SK-N-SH (cell line): ENCODE data around the gene PTK7. TPM values are rescaled to one million over a fixed set of nuclear protein-coding genes. Genes with fewer than 3 reads are reported as not detected.

Experiments
- CTCF ChIA-PET: fragments of 300-600, 350-600 bp; formaldehyde crosslinking; extraction: SDS; loops from one replicate; lab custom pipeline; 2021; lab: Yijun Ruan, JAX
- POLR2A ChIA-PET: fragments of 350-600 bp; sonication (Branson Sonifier 250); formaldehyde crosslinking; extraction: SDS; loops from one replicate; lab custom pipeline; 2020; ENCODE audit warnings: antibody characterized with exemption, inconsistent platforms; lab: Yijun Ruan, JAX
- DNase-seq: peaks from one replicate; pipeline ENCODE4 v3.0.0; 2012
- H2AFZ ChIP-seq: fragments of 200-600 bp; sonication (generic); 2 replicates; pipeline ENCODE4 v1.8.1; 2016; ENCODE audit warnings: antibody characterized with exemption, mild to moderate bottlenecking, low read depth
- H3F3A ChIP-seq: fragments of 200-600 bp; sonication (generic); replicated peaks from 2 replicates; pipeline ENCODE3; 2016; ENCODE audit warnings: antibody characterized with exemption, mild to moderate bottlenecking; ENCODE audit not compliant: insufficient read depth
- H3K27ac ChIP-seq, 2 experiments: fragments of 200-500 bp in 1 of 2; fragments of 200-600 bp in 1 of 2; sonication (Bioruptor generic) in 1 of 2; sonication (generic), shearing (Covaris generic) in 1 of 2; 2 replicates each; pipeline versions ENCODE4 v1.5.1 to v1.6.1; 2014 to 2016; ENCODE audit warnings: low read depth in 2 of 2, inconsistent platforms in 1 of 2, low read length in 1 of 2, mild to moderate bottlenecking in 1 of 2, mixed read lengths in 1 of 2
- H3K27me3 ChIP-seq: fragments of 200-600 bp; sonication (generic), shearing (Covaris generic); 2 replicates; pipeline ENCODE4 v1.6.1; 2016; ENCODE audit warnings: mixed run types; ENCODE audit not compliant: insufficient read depth
- H3K36me3 ChIP-seq, 2 experiments: fragments of 200-500 bp in 1 of 2; fragments of 200-600 bp in 1 of 2; sonication (Bioruptor generic) in 1 of 2; sonication (generic) in 1 of 2; replicated peaks in 1 of 2; 2 replicates each; pipeline versions ENCODE3 to v1.5.1; 2014 to 2016; ENCODE audit warnings: low read length in 1 of 2, mild to moderate bottlenecking in 1 of 2; ENCODE audit not compliant: insufficient read depth in 2 of 2, control insufficient read depth in 1 of 2
- H3K4me1 ChIP-seq, 2 experiments: fragments of 200-500 bp in 1 of 2; fragments of 200-600 bp in 1 of 2; sonication (Bioruptor generic) in 1 of 2; sonication (generic), shearing (Covaris generic) in 1 of 2; 2 replicates each; pipeline versions ENCODE4 v1.5.1 to v1.6.1; 2014 to 2016; ENCODE audit warnings: low read depth in 1 of 2, low read length in 1 of 2, mixed run types in 1 of 2; ENCODE audit not compliant: insufficient read depth in 2 of 2, control insufficient read depth in 1 of 2
- H3K4me2 ChIP-seq: fragments of 200-600 bp; sonication (generic), shearing (Covaris generic); 2 replicates; pipeline ENCODE4 v1.6.1; 2017; ENCODE audit warnings: mixed run types
- H3K4me3 ChIP-seq, 2 experiments: fragments of 200-500 bp in 1 of 2; fragments of 200-600 bp in 1 of 2; sonication (Bioruptor generic) in 1 of 2; sonication (generic), shearing (Covaris generic) in 1 of 2; 2 replicates each; pipeline versions ENCODE4 v1.5.1 to v1.8.1; 2014 to 2016; ENCODE audit warnings: low read depth in 2 of 2, inconsistent platforms in 1 of 2, low read length in 1 of 2, mild to moderate bottlenecking in 1 of 2, mixed read lengths in 1 of 2, moderate library complexity in 1 of 2
- H3K79me2 ChIP-seq: fragments of 200-600 bp; sonication (generic); 2 replicates; pipeline ENCODE4 v1.8.1; 2017; ENCODE audit warnings: mild to moderate bottlenecking; ENCODE audit not compliant: insufficient read depth
- H3K9ac ChIP-seq: fragments of 200-600 bp; sonication (generic); 2 replicates; pipeline ENCODE4 v1.6.1; 2017; ENCODE audit warnings: mixed run types
- H3K9me2 ChIP-seq: fragments of 200-600 bp; sonication (generic); 2 replicates; pipeline ENCODE4 v1.6.1; 2017; ENCODE audit warnings: mixed run types
- H3K9me3 ChIP-seq: fragments of 200-600 bp; sonication (generic); 2 replicates; pipeline ENCODE4 v1.6.1; 2017; ENCODE audit warnings: mixed run types, mild to moderate bottlenecking, moderate library complexity
- H4K20me1 ChIP-seq: fragments of 200-600 bp; sonication (generic); 2 replicates; pipeline ENCODE4 v1.6.1; 2017; ENCODE audit warnings: mild to moderate bottlenecking, mixed run types; ENCODE audit not compliant: insufficient read depth
- CHD2 ChIP-seq: fragments of 150-350 bp; IDR thresholded peaks from 2 replicates; pipeline ENCODE4 v1.6.1; 2018; ENCODE audit warnings: low read length; ENCODE audit not compliant: partially characterized antibody
- ELF1 ChIP-seq: IDR thresholded peaks from 2 replicates; pipeline ENCODE4 v1.4.0; 2012
- EZH2phosphoT487 ChIP-seq: fragments of 200-600 bp; sonication (generic); IDR thresholded peaks from 2 replicates; pipeline ENCODE4 v1.6.1; 2017; ENCODE audit warnings: low read depth, mixed run types, mild to moderate bottlenecking, antibody characterized with exemption, moderate library complexity, borderline replicate concordance
- FOSL2 ChIP-seq: IDR thresholded peaks from 2 replicates; pipeline ENCODE4 v1.4.0; 2012; ENCODE audit warnings: low read depth, mild to moderate bottlenecking, moderate library complexity, borderline replicate concordance
- FOXM1 ChIP-seq: IDR thresholded peaks from 2 replicates; pipeline ENCODE4 v1.4.0; 2012; ENCODE audit warnings: low read depth, mild to moderate bottlenecking
- GATA2 ChIP-seq: sonication (generic); formaldehyde crosslinking; IDR thresholded peaks from 2 replicates; pipeline ENCODE4 v1.5.0; 2020; ENCODE audit warnings: mild to moderate bottlenecking, missing genetic modification reagents
- JUND ChIP-seq: IDR thresholded peaks from 2 replicates; pipeline ENCODE4 v1.4.0; 2012
- MXI1 ChIP-seq: IDR thresholded peaks from 2 replicates; pipeline ENCODE4 v1.6.1; 2012; ENCODE audit warnings: mild to moderate bottlenecking, low read depth, low read length, improper control_type of control experiment
- NFIC ChIP-seq: IDR thresholded peaks from 2 replicates; pipeline ENCODE4 v1.4.0; 2012; ENCODE audit warnings: borderline replicate concordance
- NRF1 ChIP-seq: IDR thresholded peaks from 2 replicates; pipeline ENCODE4 v1.6.1; 2012; ENCODE audit warnings: low read depth, mild to moderate bottlenecking, low read length
- RCOR1 ChIP-seq: fragments of 150-350 bp; IDR thresholded peaks from 2 replicates; pipeline ENCODE4 v1.6.1; 2017; ENCODE audit warnings: antibody characterized with exemption, low read length
- RFX5 ChIP-seq: IDR thresholded peaks from 2 replicates; pipeline ENCODE4 v1.6.1; 2012; ENCODE audit warnings: mild to moderate bottlenecking, improper control_type of control experiment, low read length
- SIN3A ChIP-seq: IDR thresholded peaks from 2 replicates; pipeline ENCODE4 v1.6.1; 2012; ENCODE audit warnings: low read depth, mild to moderate bottlenecking, low read length, moderate library complexity, borderline replicate concordance
- TAF1 ChIP-seq: IDR thresholded peaks from 2 replicates; pipeline ENCODE4 v1.6.1; 2012; ENCODE audit warnings: low read depth, mild to moderate bottlenecking, low read length, moderate library complexity, borderline replicate concordance
- TCF12 ChIP-seq: IDR thresholded peaks from 2 replicates; pipeline ENCODE4 v1.4.0; 2012
- YY1 ChIP-seq: IDR thresholded peaks from 2 replicates; pipeline ENCODE4 v1.4.0; 2012; ENCODE audit warnings: low read depth, mild to moderate bottlenecking
- WGBS: methylation state at CpG from one replicate; pipeline ENCODE4 v1.1.6; 2017; ENCODE audit warnings: low lambda C conversion rate; 5-methylcytosine and 5-hydroxymethylcytosine counted together
- polyA plus RNA-seq, 3 experiments: library from polyadenylated mRNA; depleted of rRNA; stranded (reverse); fragments of >200 nt; gene quantifications; 2 replicates each; pipeline ENCODE4 v1.2.3, GENCODE V29; 2012
- TF ChIP-seq, protein P1 (sequence below): IDR thresholded peaks from 2 replicates; pipeline ENCODE4 v1.4.0; 2012; ENCODE audit warnings: low read depth, borderline replicate concordance
- TF ChIP-seq, protein P2 (sequence below): fragments of 150-350 bp; IDR thresholded peaks from 2 replicates; pipeline ENCODE4 v1.6.1; 2017; ENCODE audit warnings: antibody characterized with exemption, low read length, low read depth, borderline replicate concordance
- TF ChIP-seq, protein P3 (sequence below): fragments of 200-600 bp; sonication (generic); IDR thresholded peaks from 2 replicates; pipeline ENCODE4 v1.6.1; 2017; ENCODE audit warnings: antibody characterized with exemption, mild to moderate bottlenecking, moderate library complexity
- TF ChIP-seq, protein P4 (sequence below): IDR thresholded peaks from 2 replicates; pipeline ENCODE4 v1.6.1; 2012; ENCODE audit warnings: mild to moderate bottlenecking, low read depth, low read length, moderate library complexity
- TF ChIP-seq, protein P5 (sequence below): IDR thresholded peaks from 2 replicates; pipeline ENCODE4 v1.4.0; 2012; ENCODE audit warnings: low read depth
- TF ChIP-seq, protein P6 (sequence below): fragments of 150-350 bp; IDR thresholded peaks from 2 replicates; pipeline ENCODE4 v1.6.1; 2016; ENCODE audit warnings: mild to moderate bottlenecking, low read depth, low read length

The PTK7 gene
- polyA plus RNA-seq, 1 of the 3 experiments (the other 2 are of a cell fraction): 105 TPM

DNA sequence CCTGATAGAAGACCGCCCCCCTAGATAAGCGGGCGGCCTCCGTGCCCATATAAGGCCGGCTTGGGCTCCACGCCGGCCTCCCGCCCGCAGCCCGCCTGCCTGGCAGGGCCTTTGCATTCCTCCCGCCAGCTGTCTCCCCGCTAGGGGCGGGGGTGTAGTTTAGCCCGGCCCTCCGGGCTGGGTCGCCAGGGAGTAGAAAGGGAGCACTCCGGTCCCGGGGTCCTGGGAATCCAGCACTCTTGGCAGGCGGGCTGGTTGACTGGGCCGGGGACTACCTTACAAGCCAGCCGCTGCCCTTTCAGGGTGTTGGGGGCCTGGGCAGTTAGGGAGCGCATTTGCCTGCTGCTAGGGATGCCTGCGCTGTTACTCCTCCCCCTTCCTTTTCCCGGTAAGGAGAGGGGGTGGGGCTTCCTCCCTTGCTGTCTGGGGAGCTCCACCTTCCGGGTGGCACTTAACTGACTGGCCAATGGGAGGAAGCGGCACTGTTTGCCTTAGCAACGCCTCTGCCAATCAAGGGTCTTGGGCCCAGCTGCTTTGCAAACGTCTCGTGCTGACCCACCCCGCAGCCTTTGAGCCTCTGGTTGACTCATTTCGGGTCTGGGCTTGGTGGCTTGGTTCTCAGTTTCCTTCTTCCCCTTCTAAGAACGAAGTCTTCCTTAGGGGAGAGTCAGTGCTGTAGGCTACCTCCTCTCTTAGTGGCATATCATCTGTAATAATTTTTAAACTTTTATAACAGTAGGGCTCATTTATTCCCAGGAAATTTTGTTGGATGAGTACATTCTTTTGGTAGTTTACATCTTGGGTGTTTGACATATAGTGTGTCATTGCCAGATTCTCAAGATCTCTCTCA lies 98.4 kb downstream of the PTK7 start:
- H3K79me2 ChIP-seq: peaks cover 44% of the 10 kb centered on the region
- H3K27me3 ChIP-seq: no peaks in the 10 kb centered on the region
- WGBS: 2% methylated on average over 16 of the region's 32 CpGs
- H3K9me2 ChIP-seq: no peaks in the 10 kb centered on the region
- H3F3A ChIP-seq: peaks cover 13% of the 10 kb centered on the region
- peak; percentile 95 for DNase-seq
- H3K36me3 ChIP-seq: peaks cover 19 to 38% of the 10 kb centered on the region in 2 experiments
- H3K9me3 ChIP-seq: no peaks in the 10 kb centered on the region
- H3K4me1 ChIP-seq: peaks cover 20 to 27% of the 10 kb centered on the region in 2 experiments
- POLR2A ChIA-PET: interaction anchor here (1.4 kb wide), 1 partner anchor 8 kb away, joined by 3 read pairs; no protein-coding TSS in a partner anchor
- peak overlapping the region; percentile 89 for H3K4me2 ChIP-seq
- CTCF ChIA-PET: interaction anchor here (1.4 to 1.5 kb wide), 3 partner anchors 31 to 154 kb away, joined by 3 to 6 read pairs (median 6); partner anchors contain the start of gene DNPH1
- H4K20me1 ChIP-seq: peaks cover 19% of the 10 kb centered on the region
- H3K27ac ChIP-seq: peak overlapping the region; percentile 89 to 91
- 0 out of 2 replicates have a peak overlapping the region, but pooled peaks have one; percentile 31 for H2AFZ ChIP-seq
- H3K9ac ChIP-seq: peak overlapping the region; percentile 42; the same call in 1 of the 2 replicates
- peak overlapping the region; percentile 54 to 84 for H3K4me3 ChIP-seq
- TF ChIP-seq GATA2 (CRISPR knock-in tag): no peak
- TF ChIP-seq, protein P1, sequence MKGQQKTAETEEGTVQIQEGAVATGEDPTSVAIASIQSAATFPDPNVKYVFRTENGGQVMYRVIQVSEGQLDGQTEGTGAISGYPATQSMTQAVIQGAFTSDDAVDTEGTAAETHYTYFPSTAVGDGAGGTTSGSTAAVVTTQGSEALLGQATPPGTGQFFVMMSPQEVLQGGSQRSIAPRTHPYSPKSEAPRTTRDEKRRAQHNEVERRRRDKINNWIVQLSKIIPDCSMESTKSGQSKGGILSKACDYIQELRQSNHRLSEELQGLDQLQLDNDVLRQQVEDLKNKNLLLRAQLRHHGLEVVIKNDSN: no peak
- TF ChIP-seq FOXM1: no peak
- TF ChIP-seq RCOR1: no peak
- peak; percentile 15; the same call in 1 of the 2 replicates for TF ChIP-seq NRF1
- TF ChIP-seq ELF1: peak; percentile 45; the same call in 1 of the 2 replicates
- TF ChIP-seq, protein P2, sequence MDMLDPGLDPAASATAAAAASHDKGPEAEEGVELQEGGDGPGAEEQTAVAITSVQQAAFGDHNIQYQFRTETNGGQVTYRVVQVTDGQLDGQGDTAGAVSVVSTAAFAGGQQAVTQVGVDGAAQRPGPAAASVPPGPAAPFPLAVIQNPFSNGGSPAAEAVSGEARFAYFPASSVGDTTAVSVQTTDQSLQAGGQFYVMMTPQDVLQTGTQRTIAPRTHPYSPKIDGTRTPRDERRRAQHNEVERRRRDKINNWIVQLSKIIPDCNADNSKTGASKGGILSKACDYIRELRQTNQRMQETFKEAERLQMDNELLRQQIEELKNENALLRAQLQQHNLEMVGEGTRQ: no peak
- no peak for TF ChIP-seq EZH2phosphoT487
- peak; percentile 89 for TF ChIP-seq RFX5
- no peak for TF ChIP-seq YY1
- peak; percentile 95 for TF ChIP-seq MXI1
- TF ChIP-seq FOSL2: no peak
- TF ChIP-seq, protein P3, sequence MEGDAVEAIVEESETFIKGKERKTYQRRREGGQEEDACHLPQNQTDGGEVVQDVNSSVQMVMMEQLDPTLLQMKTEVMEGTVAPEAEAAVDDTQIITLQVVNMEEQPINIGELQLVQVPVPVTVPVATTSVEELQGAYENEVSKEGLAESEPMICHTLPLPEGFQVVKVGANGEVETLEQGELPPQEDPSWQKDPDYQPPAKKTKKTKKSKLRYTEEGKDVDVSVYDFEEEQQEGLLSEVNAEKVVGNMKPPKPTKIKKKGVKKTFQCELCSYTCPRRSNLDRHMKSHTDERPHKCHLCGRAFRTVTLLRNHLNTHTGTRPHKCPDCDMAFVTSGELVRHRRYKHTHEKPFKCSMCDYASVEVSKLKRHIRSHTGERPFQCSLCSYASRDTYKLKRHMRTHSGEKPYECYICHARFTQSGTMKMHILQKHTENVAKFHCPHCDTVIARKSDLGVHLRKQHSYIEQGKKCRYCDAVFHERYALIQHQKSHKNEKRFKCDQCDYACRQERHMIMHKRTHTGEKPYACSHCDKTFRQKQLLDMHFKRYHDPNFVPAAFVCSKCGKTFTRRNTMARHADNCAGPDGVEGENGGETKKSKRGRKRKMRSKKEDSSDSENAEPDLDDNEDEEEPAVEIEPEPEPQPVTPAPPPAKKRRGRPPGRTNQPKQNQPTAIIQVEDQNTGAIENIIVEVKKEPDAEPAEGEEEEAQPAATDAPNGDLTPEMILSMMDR: peak; percentile 25; the same call in 1 of the 2 replicates
- peak; percentile 65; the same call in 1 of the 2 replicates for TF ChIP-seq NFIC
- TF ChIP-seq SIN3A: peak; percentile 89; the same call in 1 of the 2 replicates
- peak; percentile 30 for TF ChIP-seq CHD2
- TF ChIP-seq, protein P4, sequence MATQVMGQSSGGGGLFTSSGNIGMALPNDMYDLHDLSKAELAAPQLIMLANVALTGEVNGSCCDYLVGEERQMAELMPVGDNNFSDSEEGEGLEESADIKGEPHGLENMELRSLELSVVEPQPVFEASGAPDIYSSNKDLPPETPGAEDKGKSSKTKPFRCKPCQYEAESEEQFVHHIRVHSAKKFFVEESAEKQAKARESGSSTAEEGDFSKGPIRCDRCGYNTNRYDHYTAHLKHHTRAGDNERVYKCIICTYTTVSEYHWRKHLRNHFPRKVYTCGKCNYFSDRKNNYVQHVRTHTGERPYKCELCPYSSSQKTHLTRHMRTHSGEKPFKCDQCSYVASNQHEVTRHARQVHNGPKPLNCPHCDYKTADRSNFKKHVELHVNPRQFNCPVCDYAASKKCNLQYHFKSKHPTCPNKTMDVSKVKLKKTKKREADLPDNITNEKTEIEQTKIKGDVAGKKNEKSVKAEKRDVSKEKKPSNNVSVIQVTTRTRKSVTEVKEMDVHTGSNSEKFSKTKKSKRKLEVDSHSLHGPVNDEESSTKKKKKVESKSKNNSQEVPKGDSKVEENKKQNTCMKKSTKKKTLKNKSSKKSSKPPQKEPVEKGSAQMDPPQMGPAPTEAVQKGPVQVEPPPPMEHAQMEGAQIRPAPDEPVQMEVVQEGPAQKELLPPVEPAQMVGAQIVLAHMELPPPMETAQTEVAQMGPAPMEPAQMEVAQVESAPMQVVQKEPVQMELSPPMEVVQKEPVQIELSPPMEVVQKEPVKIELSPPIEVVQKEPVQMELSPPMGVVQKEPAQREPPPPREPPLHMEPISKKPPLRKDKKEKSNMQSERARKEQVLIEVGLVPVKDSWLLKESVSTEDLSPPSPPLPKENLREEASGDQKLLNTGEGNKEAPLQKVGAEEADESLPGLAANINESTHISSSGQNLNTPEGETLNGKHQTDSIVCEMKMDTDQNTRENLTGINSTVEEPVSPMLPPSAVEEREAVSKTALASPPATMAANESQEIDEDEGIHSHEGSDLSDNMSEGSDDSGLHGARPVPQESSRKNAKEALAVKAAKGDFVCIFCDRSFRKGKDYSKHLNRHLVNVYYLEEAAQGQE: no peak
- TF ChIP-seq TCF12: no peak
- TF ChIP-seq JUND: no peak
- TF ChIP-seq, protein P5, sequence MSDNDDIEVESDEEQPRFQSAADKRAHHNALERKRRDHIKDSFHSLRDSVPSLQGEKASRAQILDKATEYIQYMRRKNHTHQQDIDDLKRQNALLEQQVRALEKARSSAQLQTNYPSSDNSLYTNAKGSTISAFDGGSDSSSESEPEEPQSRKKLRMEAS: peak; percentile 57; the same call in 1 of the 2 replicates
- TF ChIP-seq TAF1: no peak
- TF ChIP-seq, protein P6, sequence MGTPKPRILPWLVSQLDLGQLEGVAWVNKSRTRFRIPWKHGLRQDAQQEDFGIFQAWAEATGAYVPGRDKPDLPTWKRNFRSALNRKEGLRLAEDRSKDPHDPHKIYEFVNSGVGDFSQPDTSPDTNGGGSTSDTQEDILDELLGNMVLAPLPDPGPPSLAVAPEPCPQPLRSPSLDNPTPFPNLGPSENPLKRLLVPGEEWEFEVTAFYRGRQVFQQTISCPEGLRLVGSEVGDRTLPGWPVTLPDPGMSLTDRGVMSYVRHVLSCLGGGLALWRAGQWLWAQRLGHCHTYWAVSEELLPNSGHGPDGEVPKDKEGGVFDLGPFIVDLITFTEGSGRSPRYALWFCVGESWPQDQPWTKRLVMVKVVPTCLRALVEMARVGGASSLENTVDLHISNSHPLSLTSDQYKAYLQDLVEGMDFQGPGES: peak; percentile 76
